ENCODE data around the gene TPPP2. TPM values are rescaled to one million over a fixed set of nuclear protein-coding genes. Genes with fewer than 3 reads are reported as not detected.

The TPPP2 gene
- total and polyA plus RNA-seq, 9 of the 15 experiments (the other 6 are each of a cell fraction or from before 2014, with no cell fraction given), result 0.18 TPM; not detected in 8

DNA sequence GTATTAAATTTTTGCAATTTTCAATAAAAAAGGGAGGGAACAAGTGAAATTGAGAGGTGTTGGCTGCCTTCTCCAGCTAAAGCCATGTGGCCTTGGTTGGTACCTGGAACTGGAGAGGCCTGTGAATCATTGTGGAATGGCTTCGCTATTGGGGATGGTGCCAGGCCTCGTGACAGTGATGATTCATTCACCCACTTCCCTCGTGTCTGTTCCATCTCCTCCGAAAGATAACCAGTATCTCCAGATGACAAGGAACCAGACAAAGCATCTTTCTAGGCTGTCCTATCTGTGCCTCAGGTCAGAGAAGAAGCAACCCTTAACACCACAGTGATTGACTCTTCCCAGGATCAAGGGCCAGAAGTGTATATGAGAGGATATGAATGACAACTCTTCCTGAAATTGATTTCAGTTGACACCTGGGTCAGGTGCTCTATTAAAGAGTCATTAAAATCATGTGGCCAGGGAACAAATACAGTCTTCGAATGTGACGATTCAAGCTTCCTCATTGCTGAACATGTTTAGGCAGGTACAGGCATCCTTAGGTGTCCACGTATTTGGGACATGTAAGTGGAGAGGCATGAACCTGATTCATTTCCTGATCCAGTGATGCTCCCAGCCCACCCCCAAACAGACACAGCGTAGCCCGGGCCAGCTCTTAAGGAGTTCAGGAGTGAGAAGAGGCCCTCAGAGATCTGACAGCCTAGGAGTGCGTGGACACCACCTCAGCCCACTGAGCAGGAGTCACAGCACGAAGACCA lies 11.8 kb downstream of the TPPP2 start, which contains the start of gene RNASE7 (continued):
- TF ChIP-seq, protein P1, sequence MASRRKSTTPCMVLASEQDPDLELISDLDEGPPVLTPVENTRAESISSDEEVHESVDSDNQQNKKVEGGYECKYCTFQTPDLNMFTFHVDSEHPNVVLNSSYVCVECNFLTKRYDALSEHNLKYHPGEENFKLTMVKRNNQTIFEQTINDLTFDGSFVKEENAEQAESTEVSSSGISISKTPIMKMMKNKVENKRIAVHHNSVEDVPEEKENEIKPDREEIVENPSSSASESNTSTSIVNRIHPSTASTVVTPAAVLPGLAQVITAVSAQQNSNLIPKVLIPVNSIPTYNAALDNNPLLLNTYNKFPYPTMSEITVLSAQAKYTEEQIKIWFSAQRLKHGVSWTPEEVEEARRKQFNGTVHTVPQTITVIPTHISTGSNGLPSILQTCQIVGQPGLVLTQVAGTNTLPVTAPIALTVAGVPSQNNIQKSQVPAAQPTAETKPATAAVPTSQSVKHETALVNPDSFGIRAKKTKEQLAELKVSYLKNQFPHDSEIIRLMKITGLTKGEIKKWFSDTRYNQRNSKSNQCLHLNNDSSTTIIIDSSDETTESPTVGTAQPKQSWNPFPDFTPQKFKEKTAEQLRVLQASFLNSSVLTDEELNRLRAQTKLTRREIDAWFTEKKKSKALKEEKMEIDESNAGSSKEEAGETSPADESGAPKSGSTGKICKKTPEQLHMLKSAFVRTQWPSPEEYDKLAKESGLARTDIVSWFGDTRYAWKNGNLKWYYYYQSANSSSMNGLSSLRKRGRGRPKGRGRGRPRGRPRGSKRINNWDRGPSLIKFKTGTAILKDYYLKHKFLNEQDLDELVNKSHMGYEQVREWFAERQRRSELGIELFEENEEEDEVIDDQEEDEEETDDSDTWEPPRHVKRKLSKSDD (conservative IDR thresholded peaks at IDR 0.05; ENCODE audit: low read length), result no peak
- TF ChIP-seq CBFA2T2 (conservative IDR thresholded peaks at IDR 0.05) (0 out of 2 replicates have a peak, but pooled peaks have one; percentile 19), ASH1L (IDR thresholded peaks at IDR 0.05; ENCODE audit: borderline replicate concordance, low read depth, partially characterized antibody) (no peak), L3MBTL2 (IDR thresholded peaks at IDR 0.05) (peak; percentile 28; the same call in 1 of the 2 replicates), FOXA1 (IDR thresholded peaks at IDR 0.05; ENCODE audit: borderline replicate concordance) (no peak), BHLHE40 (IDR thresholded peaks at IDR 0.05; ENCODE audit: low read length) (peak; percentile 56), EP400 (IDR thresholded peaks at IDR 0.05) (no peak), KDM1A (IDR thresholded peaks at IDR 0.05) (0 out of 4 replicates have a peak, but pooled peaks of 1 of the 2 experiments have one; percentile 9), KHSRP (IDR thresholded peaks at IDR 0.05) (no peak), C11orf30 (IDR thresholded peaks at IDR 0.05; ENCODE audit: low read depth) (no peak), ARID1B (IDR thresholded peaks at IDR 0.05) (peak; percentile 34; the same call in 1 of the 2 replicates), HSF4 (CRISPR knock-in tag; IDR thresholded peaks at IDR 0.05; ENCODE audit: borderline replicate concordance) (no peak), MECOM (CRISPR knock-in tag; IDR thresholded peaks at IDR 0.05) (peak; percentile 61; the same call in 1 of the 2 replicates), SAFB (IDR thresholded peaks at IDR 0.05; ENCODE audit: borderline replicate concordance, low read depth, low read length) (no peak), FOXK2 (conservative IDR thresholded peaks at IDR 0.05 in 1 of 2, IDR thresholded peaks at IDR 0.05 in 1 of 2; ENCODE audit: low read depth in 2 of 2) (no peak), JUND (IDR thresholded peaks at IDR 0.05; ENCODE audit: borderline replicate concordance, low read depth, low read length) (peak; percentile 69; the same call in 1 of the 2 replicates), JUND (tag; IDR thresholded peaks at IDR 0.05; ENCODE audit: borderline replicate concordance, low read depth, low read length) (peak; percentile 20; the same call in 1 of the 3 replicates), MTF1 (CRISPR knock-in tag; IDR thresholded peaks at IDR 0.05; ENCODE audit: borderline replicate concordance) (no peak), HDGF (IDR thresholded peaks at IDR 0.05) (no peak), ATF7 (IDR thresholded peaks at IDR 0.05) (no peak), ZNF133 (CRISPR knock-in tag; IDR thresholded peaks at IDR 0.05) (no peak)
- TF ChIP-seq, protein P2, sequence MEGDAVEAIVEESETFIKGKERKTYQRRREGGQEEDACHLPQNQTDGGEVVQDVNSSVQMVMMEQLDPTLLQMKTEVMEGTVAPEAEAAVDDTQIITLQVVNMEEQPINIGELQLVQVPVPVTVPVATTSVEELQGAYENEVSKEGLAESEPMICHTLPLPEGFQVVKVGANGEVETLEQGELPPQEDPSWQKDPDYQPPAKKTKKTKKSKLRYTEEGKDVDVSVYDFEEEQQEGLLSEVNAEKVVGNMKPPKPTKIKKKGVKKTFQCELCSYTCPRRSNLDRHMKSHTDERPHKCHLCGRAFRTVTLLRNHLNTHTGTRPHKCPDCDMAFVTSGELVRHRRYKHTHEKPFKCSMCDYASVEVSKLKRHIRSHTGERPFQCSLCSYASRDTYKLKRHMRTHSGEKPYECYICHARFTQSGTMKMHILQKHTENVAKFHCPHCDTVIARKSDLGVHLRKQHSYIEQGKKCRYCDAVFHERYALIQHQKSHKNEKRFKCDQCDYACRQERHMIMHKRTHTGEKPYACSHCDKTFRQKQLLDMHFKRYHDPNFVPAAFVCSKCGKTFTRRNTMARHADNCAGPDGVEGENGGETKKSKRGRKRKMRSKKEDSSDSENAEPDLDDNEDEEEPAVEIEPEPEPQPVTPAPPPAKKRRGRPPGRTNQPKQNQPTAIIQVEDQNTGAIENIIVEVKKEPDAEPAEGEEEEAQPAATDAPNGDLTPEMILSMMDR (IDR thresholded peaks at IDR 0.05 in 2 of 3, conservative IDR thresholded peaks at IDR 0.05 in 1 of 3; ENCODE audit: insufficient read depth in 2 of 3, low read depth in 1 of 3, low read length in 3 of 3), result no peak
- TF ChIP-seq, protein P3, sequence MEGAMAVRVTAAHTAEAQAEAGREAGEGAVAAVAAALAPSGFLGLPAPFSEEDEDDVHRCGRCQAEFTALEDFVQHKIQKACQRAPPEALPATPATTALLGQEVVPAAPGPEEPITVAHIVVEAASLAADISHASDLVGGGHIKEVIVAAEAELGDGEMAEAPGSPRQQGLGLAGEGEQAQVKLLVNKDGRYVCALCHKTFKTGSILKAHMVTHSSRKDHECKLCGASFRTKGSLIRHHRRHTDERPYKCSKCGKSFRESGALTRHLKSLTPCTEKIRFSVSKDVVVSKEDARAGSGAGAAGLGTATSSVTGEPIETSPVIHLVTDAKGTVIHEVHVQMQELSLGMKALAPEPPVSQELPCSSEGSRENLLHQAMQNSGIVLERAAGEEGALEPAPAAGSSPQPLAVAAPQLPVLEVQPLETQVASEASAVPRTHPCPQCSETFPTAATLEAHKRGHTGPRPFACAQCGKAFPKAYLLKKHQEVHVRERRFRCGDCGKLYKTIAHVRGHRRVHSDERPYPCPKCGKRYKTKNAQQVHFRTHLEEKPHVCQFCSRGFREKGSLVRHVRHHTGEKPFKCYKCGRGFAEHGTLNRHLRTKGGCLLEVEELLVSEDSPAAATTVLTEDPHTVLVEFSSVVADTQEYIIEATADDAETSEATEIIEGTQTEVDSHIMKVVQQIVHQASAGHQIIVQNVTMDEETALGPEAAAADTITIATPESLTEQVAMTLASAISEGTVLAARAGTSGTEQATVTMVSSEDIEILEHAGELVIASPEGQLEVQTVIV (CRISPR knock-in tag; IDR thresholded peaks at IDR 0.05; ENCODE audit: borderline replicate concordance), result no peak

Measured in K562 (cell line).